K562 (cell line): Measurements from ENCODE around the gene ZNRF1. TPM values are rescaled to one million over a fixed set of nuclear protein-coding genes. Genes with fewer than 3 reads are reported as not detected.

Source experiments
- BRD9 ChIP-seq: fragments of 450-650 bp; IDR thresholded peaks from 2 replicates; pipeline ENCODE4 v1.6.1; 2018; ENCODE audit warnings: low read depth; ENCODE audit not compliant: partially characterized antibody
- CXXC5 ChIP-seq: fragments of 250-450 bp; sonication (Bioruptor Pico); IDR thresholded peaks from 2 replicates; pipeline ENCODE4 v1.8.0; 2022; ENCODE audit warnings: inconsistent platforms, mild to moderate bottlenecking, moderate library complexity
- ELF2 ChIP-seq: fragments of 250-450 bp; sonication (Bioruptor Pico); IDR thresholded peaks from 2 replicates; pipeline ENCODE4 v1.5.0; 2021; ENCODE audit warnings: mild to moderate bottlenecking
- HCFC1 ChIP-seq: IDR thresholded peaks from 2 replicates; pipeline ENCODE4 v1.6.1; 2012; ENCODE audit warnings: low read depth, low read length, improper control_type of control experiment
- KAT7 ChIP-seq: sonication (generic); formaldehyde crosslinking; IDR thresholded peaks from 2 replicates; pipeline ENCODE4 v1.8.0; 2022; ENCODE audit warnings: missing genetic modification reagents, mild to moderate bottlenecking, borderline replicate concordance
- MYNN ChIP-seq, 2 experiments: sonication (generic); formaldehyde crosslinking in 1 of 2; IDR thresholded peaks; 2 replicates each; pipeline versions ENCODE4 v1.5.0 to v1.6.1; 2016 to 2020; ENCODE audit warnings: antibody characterized with exemption in 1 of 2, missing genetic modification reagents in 1 of 2
- RAD51 ChIP-seq: fragments of 450-650 bp; IDR thresholded peaks from 2 replicates; pipeline ENCODE4 v1.7.1; 2016; ENCODE audit warnings: low read depth, mild to moderate bottlenecking, borderline replicate concordance
- SFPQ ChIP-seq: fragments of 200-400 bp; formaldehyde crosslinking; IDR thresholded peaks from 2 replicates; pipeline ENCODE4 v1.6.1; 2017; ENCODE audit warnings: mild to moderate bottlenecking, low read depth, low read length, moderate library complexity
- SMARCA5 ChIP-seq: fragments of 450-650 bp; IDR thresholded peaks from 2 replicates; pipeline ENCODE4 v1.6.1; 2016
- U2AF2 ChIP-seq: fragments of 200-400 bp; formaldehyde crosslinking; optimal IDR thresholded peaks from 2 replicates; pipeline ENCODE3; 2017; ENCODE audit warnings: low read depth, mild to moderate bottlenecking, low read length
- USF1 ChIP-seq: sonication (generic); formaldehyde crosslinking; IDR thresholded peaks from 2 replicates; pipeline ENCODE4 v1.9.0; 2022; ENCODE audit warnings: mild to moderate bottlenecking, missing genetic modification reagents
- ZC3H8 ChIP-seq: fragments of 450-650 bp; IDR thresholded peaks from 2 replicates; pipeline ENCODE4 v1.6.1; 2017
- polyA plus RNA-seq, 8 experiments: library from polyadenylated mRNA; depleted of rRNA in 4 of 8; stranded (reverse) in 5 of 8; unstranded in 3 of 8; fragments of >200 nt; fragmentation: Nextera tagmentation in 2 of 8; fragmentation: Illumina TruSeq in 1 of 8; extraction: Ambion mirVana in 2 of 8; extraction: Trizol in 1 of 8; gene quantifications; 2 replicates each; pipeline versions ENCODE4 v1.2.1 to v1.2.3, GENCODE V29; 2011 to 2014; ENCODE audit warnings: inconsistent platforms in 1 of 8, missing spikeins in 1 of 8
- total RNA-seq, 7 experiments: library from RNA; depleted of rRNA in 6 of 7; stranded (reverse); fragments of >200 nt in 6 of 7; fragmentation: Illumina TruSeq in 2 of 7; extraction: Trizol in 2 of 7; gene quantifications; 2 replicates each; pipeline versions ENCODE4 v1.2.1 to v1.2.3, GENCODE V29; 2011 to 2021; ENCODE audit warnings: low replicate concordance in 1 of 7
- TF ChIP-seq, protein P1 (sequence below): sonication (generic); formaldehyde crosslinking; IDR thresholded peaks from 2 replicates; pipeline ENCODE4 v1.5.0; 2020; ENCODE audit warnings: missing genetic modification reagents
- TF ChIP-seq, protein P2 (sequence below): sonication (generic); formaldehyde crosslinking; IDR thresholded peaks from 2 replicates; pipeline ENCODE4 v1.8.0; 2022; ENCODE audit warnings: missing genetic modification reagents, mild to moderate bottlenecking, borderline replicate concordance
- TF ChIP-seq, protein P3 (sequence below): fragments of 450-650 bp; IDR thresholded peaks from 2 replicates; pipeline ENCODE4 v1.7.1; 2018; ENCODE audit warnings: mild to moderate bottlenecking, low read depth; ENCODE audit not compliant: partially characterized antibody
- TF ChIP-seq, protein P4 (sequence below): fragments of 450-650 bp; IDR thresholded peaks from 2 replicates; pipeline ENCODE4 v1.6.1; 2016
- TF ChIP-seq, protein P5 (sequence below): IDR thresholded peaks from 2 replicates; pipeline ENCODE4 v1.6.1; 2014; ENCODE audit warnings: antibody characterized with exemption

ZNRF1 gene
- total and polyA plus RNA-seq, 9 of the 15 experiments (the other 6 are each of a cell fraction or from before 2014, with no cell fraction given), result 9.5 to 37.7 (median 20.0) TPM

GRCh38 chr16:75064403-75065148, 65.8 kb downstream of the ZNRF1 start (continued):
- TF ChIP-seq BRD9 (no peak), MYNN (IDR thresholded peaks at IDR 0.05) (0 out of 2 replicates have a peak, but pooled peaks have one; percentile 0), MYNN (CRISPR knock-in tag; IDR thresholded peaks at IDR 0.05) (no peak), U2AF2 (no peak), ZC3H8 (no peak), SFPQ (no peak), RAD51 (0 out of 2 replicates have a peak, but pooled peaks have one; percentile 18), CXXC5 (CRISPR knock-in tag) (no peak), KAT7 (CRISPR knock-in tag) (no peak; the same call in 1 of the 2 replicates), SMARCA5 (0 out of 2 replicates have a peak, but pooled peaks have one; percentile 22), ELF2 (no peak), USF1 (CRISPR knock-in tag) (0 out of 2 replicates have a peak, but pooled peaks have one; percentile 7), HCFC1 (no peak)
- TF ChIP-seq, protein P1, sequence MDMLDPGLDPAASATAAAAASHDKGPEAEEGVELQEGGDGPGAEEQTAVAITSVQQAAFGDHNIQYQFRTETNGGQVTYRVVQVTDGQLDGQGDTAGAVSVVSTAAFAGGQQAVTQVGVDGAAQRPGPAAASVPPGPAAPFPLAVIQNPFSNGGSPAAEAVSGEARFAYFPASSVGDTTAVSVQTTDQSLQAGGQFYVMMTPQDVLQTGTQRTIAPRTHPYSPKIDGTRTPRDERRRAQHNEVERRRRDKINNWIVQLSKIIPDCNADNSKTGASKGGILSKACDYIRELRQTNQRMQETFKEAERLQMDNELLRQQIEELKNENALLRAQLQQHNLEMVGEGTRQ, result no peak
- TF ChIP-seq, protein P2, sequence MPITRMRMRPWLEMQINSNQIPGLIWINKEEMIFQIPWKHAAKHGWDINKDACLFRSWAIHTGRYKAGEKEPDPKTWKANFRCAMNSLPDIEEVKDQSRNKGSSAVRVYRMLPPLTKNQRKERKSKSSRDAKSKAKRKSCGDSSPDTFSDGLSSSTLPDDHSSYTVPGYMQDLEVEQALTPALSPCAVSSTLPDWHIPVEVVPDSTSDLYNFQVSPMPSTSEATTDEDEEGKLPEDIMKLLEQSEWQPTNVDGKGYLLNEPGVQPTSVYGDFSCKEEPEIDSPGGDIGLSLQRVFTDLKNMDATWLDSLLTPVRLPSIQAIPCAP (CRISPR knock-in tag), result no peak
- TF ChIP-seq, protein P3, sequence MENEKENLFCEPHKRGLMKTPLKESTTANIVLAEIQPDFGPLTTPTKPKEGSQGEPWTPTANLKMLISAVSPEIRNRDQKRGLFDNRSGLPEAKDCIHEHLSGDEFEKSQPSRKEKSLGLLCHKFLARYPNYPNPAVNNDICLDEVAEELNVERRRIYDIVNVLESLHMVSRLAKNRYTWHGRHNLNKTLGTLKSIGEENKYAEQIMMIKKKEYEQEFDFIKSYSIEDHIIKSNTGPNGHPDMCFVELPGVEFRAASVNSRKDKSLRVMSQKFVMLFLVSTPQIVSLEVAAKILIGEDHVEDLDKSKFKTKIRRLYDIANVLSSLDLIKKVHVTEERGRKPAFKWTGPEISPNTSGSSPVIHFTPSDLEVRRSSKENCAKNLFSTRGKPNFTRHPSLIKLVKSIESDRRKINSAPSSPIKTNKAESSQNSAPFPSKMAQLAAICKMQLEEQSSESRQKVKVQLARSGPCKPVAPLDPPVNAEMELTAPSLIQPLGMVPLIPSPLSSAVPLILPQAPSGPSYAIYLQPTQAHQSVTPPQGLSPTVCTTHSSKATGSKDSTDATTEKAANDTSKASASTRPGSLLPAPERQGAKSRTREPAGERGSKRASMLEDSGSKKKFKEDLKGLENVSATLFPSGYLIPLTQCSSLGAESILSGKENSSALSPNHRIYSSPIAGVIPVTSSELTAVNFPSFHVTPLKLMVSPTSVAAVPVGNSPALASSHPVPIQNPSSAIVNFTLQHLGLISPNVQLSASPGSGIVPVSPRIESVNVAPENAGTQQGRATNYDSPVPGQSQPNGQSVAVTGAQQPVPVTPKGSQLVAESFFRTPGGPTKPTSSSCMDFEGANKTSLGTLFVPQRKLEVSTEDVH, result peak; percentile 34
- TF ChIP-seq, protein P4, sequence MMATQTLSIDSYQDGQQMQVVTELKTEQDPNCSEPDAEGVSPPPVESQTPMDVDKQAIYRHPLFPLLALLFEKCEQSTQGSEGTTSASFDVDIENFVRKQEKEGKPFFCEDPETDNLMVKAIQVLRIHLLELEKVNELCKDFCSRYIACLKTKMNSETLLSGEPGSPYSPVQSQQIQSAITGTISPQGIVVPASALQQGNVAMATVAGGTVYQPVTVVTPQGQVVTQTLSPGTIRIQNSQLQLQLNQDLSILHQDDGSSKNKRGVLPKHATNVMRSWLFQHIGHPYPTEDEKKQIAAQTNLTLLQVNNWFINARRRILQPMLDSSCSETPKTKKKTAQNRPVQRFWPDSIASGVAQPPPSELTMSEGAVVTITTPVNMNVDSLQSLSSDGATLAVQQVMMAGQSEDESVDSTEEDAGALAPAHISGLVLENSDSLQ, result peak; percentile 48; the same call in 1 of the 2 replicates
- TF ChIP-seq, protein P5, sequence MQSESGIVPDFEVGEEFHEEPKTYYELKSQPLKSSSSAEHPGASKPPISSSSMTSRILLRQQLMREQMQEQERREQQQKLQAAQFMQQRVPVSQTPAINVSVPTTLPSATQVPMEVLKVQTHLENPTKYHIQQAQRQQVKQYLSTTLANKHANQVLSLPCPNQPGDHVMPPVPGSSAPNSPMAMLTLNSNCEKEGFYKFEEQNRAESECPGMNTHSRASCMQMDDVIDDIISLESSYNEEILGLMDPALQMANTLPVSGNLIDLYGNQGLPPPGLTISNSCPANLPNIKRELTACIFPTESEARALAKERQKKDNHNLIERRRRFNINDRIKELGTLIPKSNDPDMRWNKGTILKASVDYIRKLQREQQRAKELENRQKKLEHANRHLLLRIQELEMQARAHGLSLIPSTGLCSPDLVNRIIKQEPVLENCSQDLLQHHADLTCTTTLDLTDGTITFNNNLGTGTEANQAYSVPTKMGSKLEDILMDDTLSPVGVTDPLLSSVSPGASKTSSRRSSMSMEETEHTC, result no peak
